NK-92 (cell line): ENCODE measurements around the gene HTRA3.

Experiments
- DNase-seq: peaks from one replicate; lab custom pipeline; 2025; ENCODE audit not compliant: unreplicated experiment; lab: John Stamatoyannopoulos, UW

The HTRA3 gene

GRCh38 chr4:8269535-8270417 lies at the start of gene HTRA3:
Gene HTRA3 (plus strand): TSS chr4:8269754. CDS start chr4:8269969, 215 bp downstream.
- DNase-seq = no peak

- no peak for DNase-seq
These were observed 48.7 kb upstream of the HTRA3 start for GRCh38 chr4:8220661-8221450.

GRCh38 chr4:8221476-8221875 lies 48.1 kb upstream of the HTRA3 start:
- DNase-seq = no peak

- no peak for DNase-seq
These were observed 47.6 kb upstream of the HTRA3 start for GRCh38 chr4:8221985-8222384.

- DNase-seq = no peak
These were observed 46.8 kb upstream of the HTRA3 start for GRCh38 chr4:8222609-8223388.

- DNase-seq = no peak
These were observed 45.1 kb upstream of the HTRA3 start for GRCh38 chr4:8224267-8224974.

GRCh38 chr4:8224975-8225625 lies 44.5 kb upstream of the HTRA3 start:
- DNase-seq = no peak

- DNase-seq = no peak
These were observed 43.7 kb upstream of the HTRA3 start for GRCh38 chr4:8225706-8226443.

- no peak for DNase-seq
These were observed 42.3 kb upstream of the HTRA3 start for GRCh38 chr4:8227201-8227770.

GRCh38 chr4:8227771-8228318 lies 41.7 kb upstream of the HTRA3 start:
- no peak for DNase-seq

GRCh38 chr4:8228319-8229250 lies 41.0 kb upstream of the HTRA3 start:
- DNase-seq = no peak

- DNase-seq = no peak
These were observed 40.1 kb upstream of the HTRA3 start for GRCh38 chr4:8229331-8229975.

GRCh38 chr4:8230033-8230432 lies 39.5 kb upstream of the HTRA3 start:
- DNase-seq = no peak

GRCh38 chr4:8230891-8231290 lies 38.7 kb upstream of the HTRA3 start:
- DNase-seq = no peak

- DNase-seq = no peak
These were observed 38.0 kb upstream of the HTRA3 start for GRCh38 chr4:8231551-8232049.

GRCh38 chr4:8232748-8233147 lies 36.8 kb upstream of the HTRA3 start:
- no peak for DNase-seq
